Measurements from ENCODE around the gene SCRT2. TPM values are rescaled to one million over a fixed set of nuclear protein-coding genes. Genes with fewer than 3 reads are reported as not detected.

The SCRT2 gene
- total RNA-seq, 1 experiment from 2014 or later: not detected

- DNase-seq (ENCODE audit: low read depth, low spot score) (no peak), ATAC-seq (no peak)
- Histone ChIP-seq H3K9me2 (ENCODE audit: insufficient read depth) (no peaks in the 10 kb centered on the region), H4K20me1 (ENCODE audit: insufficient read depth) (no peaks in the 10 kb centered on the region), H3K4me2 (ENCODE audit: low read length) (no peak overlapping the region), H3K4me1 (ENCODE audit: control insufficient read depth in 1 of 2, insufficient read depth in 2 of 2, low read length in 2 of 2) (peaks cover 5 to 14% of the 10 kb centered on the region in 2 experiments), H3K27me3 (ENCODE audit: insufficient read depth, low read length) (no peaks in the 10 kb centered on the region), H3K79me2 (ENCODE audit: insufficient read depth, low read length) (no peaks in the 10 kb centered on the region), H3K9ac (ENCODE audit: low read length) (no peak overlapping the region), H2AFZ (ENCODE audit: low read depth, low read length, poor library complexity, severe bottlenecking) (no peak overlapping the region), H3K4me3 (replicated peaks in 1 of 2; ENCODE audit: low read depth in 1 of 2, low read length in 2 of 2) (no peak overlapping the region), H3K9me3 (ENCODE audit: control insufficient read depth in 1 of 2, insufficient read depth in 1 of 2, low read depth in 1 of 2, low read length in 2 of 2) (no peaks in the 10 kb centered on the region), H3K36me3 (ENCODE audit: control insufficient read depth in 1 of 2, insufficient read depth in 2 of 2, low read length in 2 of 2) (no peaks in the 10 kb centered on the region), H3K27ac (ENCODE audit: low read depth, low read length) (no peak overlapping the region)
- ChIA-PET CTCF (interaction anchor here (2.1 kb wide), 1 partner anchor 13 kb away, joined by 8 read pairs; no protein-coding TSS in a partner anchor), POLR2A (no interaction called here), RAD21 (ENCODE audit: low non-redundant PET in 1 of 2, low total read pairs in 2 of 2, uncharacterized antibody in 2 of 2, unreplicated experiment in 2 of 2) (no interaction called here)
- no peak for TF ChIP-seq RAD21 (IDR thresholded peaks at IDR 0.05; ENCODE audit: low read depth)
- no peak for TF ChIP-seq FOSL1 (IDR thresholded peaks at IDR 0.05; ENCODE audit: low read depth)
- TF ChIP-seq YY1 (IDR thresholded peaks at IDR 0.05; ENCODE audit: extremely low read depth, insufficient replicate concordance, low read depth, low read length): no peak
- TF ChIP-seq, protein P1, sequence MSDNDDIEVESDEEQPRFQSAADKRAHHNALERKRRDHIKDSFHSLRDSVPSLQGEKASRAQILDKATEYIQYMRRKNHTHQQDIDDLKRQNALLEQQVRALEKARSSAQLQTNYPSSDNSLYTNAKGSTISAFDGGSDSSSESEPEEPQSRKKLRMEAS (IDR thresholded peaks at IDR 0.05): no peak
- no peak for TF ChIP-seq CTCF (IDR thresholded peaks at IDR 0.05 in 2 of 3, conservative IDR thresholded peaks at IDR 0.05 in 1 of 3; ENCODE audit: borderline replicate concordance in 1 of 3, insufficient read depth in 1 of 3, low read depth in 2 of 3, low read length in 2 of 3)
- TF ChIP-seq EGR1 (IDR thresholded peaks at IDR 0.05; ENCODE audit: low read depth): no peak
- no peak for TF ChIP-seq CEBPB (IDR thresholded peaks at IDR 0.05; ENCODE audit: low read depth)
- no peak for TF ChIP-seq ZNF274 (IDR thresholded peaks at IDR 0.05; ENCODE audit: low read depth, low read length)
- no peak for TF ChIP-seq POLR2AphosphoS5 (IDR thresholded peaks at IDR 0.05; ENCODE audit: low read depth, low read length)
- no peak for TF ChIP-seq ELF1 (IDR thresholded peaks at IDR 0.05; ENCODE audit: borderline replicate concordance, low read depth)
- TF ChIP-seq EZH2 (IDR thresholded peaks at IDR 0.05): no peak
- TF ChIP-seq CBX3 (IDR thresholded peaks at IDR 0.05; ENCODE audit: low read depth): no peak
- TF ChIP-seq POLR2A (IDR thresholded peaks at IDR 0.05; ENCODE audit: borderline replicate concordance, extremely low read depth, insufficient read depth, insufficient read length): no peak
- TF ChIP-seq, protein P2, sequence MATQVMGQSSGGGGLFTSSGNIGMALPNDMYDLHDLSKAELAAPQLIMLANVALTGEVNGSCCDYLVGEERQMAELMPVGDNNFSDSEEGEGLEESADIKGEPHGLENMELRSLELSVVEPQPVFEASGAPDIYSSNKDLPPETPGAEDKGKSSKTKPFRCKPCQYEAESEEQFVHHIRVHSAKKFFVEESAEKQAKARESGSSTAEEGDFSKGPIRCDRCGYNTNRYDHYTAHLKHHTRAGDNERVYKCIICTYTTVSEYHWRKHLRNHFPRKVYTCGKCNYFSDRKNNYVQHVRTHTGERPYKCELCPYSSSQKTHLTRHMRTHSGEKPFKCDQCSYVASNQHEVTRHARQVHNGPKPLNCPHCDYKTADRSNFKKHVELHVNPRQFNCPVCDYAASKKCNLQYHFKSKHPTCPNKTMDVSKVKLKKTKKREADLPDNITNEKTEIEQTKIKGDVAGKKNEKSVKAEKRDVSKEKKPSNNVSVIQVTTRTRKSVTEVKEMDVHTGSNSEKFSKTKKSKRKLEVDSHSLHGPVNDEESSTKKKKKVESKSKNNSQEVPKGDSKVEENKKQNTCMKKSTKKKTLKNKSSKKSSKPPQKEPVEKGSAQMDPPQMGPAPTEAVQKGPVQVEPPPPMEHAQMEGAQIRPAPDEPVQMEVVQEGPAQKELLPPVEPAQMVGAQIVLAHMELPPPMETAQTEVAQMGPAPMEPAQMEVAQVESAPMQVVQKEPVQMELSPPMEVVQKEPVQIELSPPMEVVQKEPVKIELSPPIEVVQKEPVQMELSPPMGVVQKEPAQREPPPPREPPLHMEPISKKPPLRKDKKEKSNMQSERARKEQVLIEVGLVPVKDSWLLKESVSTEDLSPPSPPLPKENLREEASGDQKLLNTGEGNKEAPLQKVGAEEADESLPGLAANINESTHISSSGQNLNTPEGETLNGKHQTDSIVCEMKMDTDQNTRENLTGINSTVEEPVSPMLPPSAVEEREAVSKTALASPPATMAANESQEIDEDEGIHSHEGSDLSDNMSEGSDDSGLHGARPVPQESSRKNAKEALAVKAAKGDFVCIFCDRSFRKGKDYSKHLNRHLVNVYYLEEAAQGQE (IDR thresholded peaks at IDR 0.05; ENCODE audit: low read depth): no peak
- intact Hi-C loops (cut with micrococcal nuclease): no loop called here
- BruUV-seq (replicated peaks): no TSS peak
These were observed 16.8 kb downstream of the SCRT2 start for GRCh38 chr20:658731-659291.

All from HCT116 (cell line).